ENCODE data around the gene KIR2DL4.
"Not testable (repeated sequence)": the region's sequence is repeated elsewhere in the genome, so short reads cannot be mapped to it uniquely, and the experiment has no call there.

The KIR2DL4 gene

GRCh38 chr19:54805665-54806515, 2.5 kb downstream of the KIR2DL4 start:
- no peak for DNase-seq

DNA sequence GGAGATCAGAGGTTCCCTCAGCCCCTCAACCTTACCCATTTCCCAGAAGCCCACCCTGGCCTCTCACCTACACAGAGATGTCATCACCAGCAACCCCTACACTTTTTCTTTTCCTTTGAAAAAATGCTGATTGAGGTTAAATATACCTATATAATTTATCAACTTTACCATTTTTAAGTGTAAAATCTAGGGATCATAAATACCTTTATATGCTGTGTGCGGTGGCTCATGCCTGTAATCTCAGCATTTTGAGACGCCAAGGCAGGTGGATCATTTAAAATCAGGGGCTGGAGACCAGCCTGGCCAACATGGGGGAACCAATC, 3.1 kb downstream of the KIR2DL4 start:
- no peak for DNase-seq

DNA sequence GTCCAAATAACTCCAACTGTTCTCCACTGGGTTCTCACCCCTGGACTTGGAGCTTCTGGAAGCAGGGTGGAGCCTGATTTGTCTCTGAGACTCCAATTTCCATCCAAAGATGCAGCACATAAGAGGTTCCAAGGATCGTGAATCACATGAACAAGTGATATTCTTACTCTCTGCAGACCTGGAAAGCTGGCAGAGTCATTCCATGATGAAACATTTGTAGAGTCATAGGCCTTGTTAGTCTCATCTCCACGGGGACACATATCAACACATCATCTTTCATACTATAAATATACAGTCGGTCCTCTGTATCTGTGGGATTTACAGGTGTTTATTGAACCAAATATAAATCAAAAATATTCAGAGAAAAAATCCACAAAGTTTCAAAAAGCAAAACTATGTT, 11.2 kb downstream of the KIR2DL4 start:
- not testable (repeated sequence) for DNase-seq

DNA sequence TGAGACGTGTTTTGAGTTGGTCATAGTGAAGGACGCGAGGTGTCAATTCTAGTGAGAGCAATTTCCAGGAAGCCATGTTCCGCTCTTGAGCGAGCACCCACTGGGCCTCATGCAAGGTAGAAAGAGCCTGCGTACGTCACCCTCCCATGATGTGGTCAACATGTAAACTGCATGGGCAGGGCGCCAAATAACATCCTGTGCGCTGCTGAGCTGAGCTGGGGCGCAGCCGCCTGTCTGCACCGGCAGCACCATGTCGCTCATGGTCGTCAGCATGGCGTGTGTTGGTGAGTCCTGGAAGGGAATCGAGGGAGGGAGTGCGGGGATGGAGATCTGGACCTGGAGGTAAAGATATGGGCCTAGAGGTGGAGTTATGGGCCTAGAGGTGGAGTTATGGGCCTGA, 12.8 kb downstream of the KIR2DL4 start, which contains the start of gene KIR3DL1:
KIR3DL1 (plus strand) TSS at position 218 of the 400 bp plus-strand sequence.
- DNase-seq = not testable (repeated sequence)

GRCh38 chr19:54817670-54818536, 14.5 kb downstream of the KIR2DL4 start:
- DNase-seq = no peak

DNA sequence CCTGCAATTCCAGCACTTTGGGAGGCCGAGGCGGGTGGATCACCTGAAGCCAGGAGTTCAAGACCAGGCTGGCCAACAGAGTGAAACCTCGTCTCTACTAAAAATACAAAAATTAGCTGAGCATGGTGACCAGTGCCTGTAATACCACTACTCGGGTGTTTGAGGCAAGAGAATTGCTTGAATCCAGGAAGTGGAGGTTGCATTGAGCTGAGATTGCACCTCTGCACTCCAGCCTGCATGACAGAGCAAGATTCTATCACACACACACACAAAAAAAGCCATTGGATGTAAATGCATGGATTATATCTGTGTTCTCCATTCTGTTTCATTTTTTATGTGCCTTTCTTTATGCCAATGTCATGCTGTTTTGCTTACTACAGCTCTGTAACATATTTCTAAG, 21.0 kb downstream of the KIR2DL4 start:
- DNase-seq = not testable (repeated sequence)

GRCh38 chr19:54825326-54825725, 21.9 kb downstream of the KIR2DL4 start:
- DNase-seq = not testable (repeated sequence)

GRCh38 chr19:54828064-54828463, 24.7 kb downstream of the KIR2DL4 start:
- not testable (repeated sequence) for DNase-seq

DNA sequence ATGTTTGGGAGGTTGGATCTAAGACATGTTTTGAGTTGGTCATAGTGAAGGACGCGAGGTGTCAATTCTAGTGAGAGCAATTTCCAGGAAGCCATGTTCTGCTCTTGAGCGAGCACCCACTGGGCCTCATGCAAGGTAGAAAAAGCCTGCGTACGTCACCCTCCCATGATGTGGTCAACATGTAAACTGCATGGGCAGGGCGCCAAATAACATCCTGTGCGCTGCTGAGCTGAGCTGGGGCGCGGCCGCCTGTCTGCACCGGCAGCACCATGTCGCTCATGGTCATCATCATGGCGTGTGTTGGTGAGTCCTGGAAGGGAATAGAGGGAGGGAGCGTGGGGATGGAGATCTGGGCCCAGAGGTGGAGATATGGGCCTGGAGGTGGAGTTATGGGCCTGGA, 29.1 kb downstream of the KIR2DL4 start, which contains the start of gene KIR2DS4:
KIR2DS4 (plus strand) TSS at position 181 of the 400 bp plus-strand sequence.
- DNase-seq = not testable (repeated sequence)

- not testable (repeated sequence) for DNase-seq
Observed at GRCh38 chr19:54835126-54835525, 31.7 kb downstream of the KIR2DL4 start.

- not testable (repeated sequence) for DNase-seq
Observed at GRCh38 chr19:54837522-54837921, 34.1 kb downstream of the KIR2DL4 start.

GRCh38 chr19:54843171-54843570, 39.8 kb downstream of the KIR2DL4 start:
- not testable (repeated sequence) for DNase-seq

- not testable (repeated sequence) for DNase-seq
Observed at GRCh38 chr19:54850061-54850640, 46.7 kb downstream of the KIR2DL4 start, which contains the start of gene KIR3DL2. TSS of gene KIR3DL2 (plus strand) at chr19:54850443. CDS start at chr19:54850476, 33 bp downstream.

DNA sequence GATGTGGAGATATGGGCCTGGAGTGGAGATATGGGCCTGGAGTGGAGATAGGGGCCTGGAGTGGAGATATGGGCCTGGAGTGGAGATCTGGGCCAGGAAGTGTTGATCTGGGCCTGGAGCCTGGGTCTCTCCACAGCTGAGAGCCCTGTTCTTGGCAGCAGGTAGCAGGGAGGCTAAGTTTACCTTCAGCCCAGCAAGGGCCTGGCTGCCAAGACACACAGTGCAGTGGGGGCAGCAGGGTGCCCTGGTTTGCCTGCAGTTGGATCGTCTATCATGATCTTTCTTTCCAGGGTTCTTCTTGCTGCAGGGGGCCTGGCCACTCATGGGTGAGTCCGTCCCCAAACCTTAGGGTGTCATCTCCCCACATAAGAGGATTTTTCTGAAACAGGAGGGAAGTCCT, 47.5 kb downstream of the KIR2DL4 start:
- DNase-seq = no peak

GRCh38 chr19:54851353-54851752, 47.9 kb downstream of the KIR2DL4 start:
- DNase-seq = no peak

DNA sequence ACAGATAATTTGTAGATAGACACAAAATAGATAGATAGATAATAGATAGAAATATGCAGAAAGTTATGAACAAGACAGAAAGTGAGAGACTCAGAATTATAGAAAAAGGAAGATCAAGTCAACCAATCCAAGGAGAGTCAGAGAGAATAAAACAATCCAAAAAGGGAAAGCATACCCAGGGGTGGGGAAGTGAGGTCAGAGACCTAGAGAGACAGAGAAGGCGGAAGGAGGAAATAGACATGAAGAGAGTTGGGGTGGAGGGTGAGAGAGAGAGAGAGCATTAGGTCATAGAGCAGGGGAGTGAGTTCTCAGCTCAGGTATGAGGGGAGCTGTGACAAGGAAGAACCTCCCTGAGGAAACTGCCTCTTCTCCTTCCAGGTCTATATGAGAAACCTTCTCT, 51.8 kb downstream of the KIR2DL4 start:
- DNase-seq = not testable (repeated sequence)

- not testable (repeated sequence) for DNase-seq
Observed at GRCh38 chr19:54858476-54858875, 55.1 kb downstream of the KIR2DL4 start.

DNA sequence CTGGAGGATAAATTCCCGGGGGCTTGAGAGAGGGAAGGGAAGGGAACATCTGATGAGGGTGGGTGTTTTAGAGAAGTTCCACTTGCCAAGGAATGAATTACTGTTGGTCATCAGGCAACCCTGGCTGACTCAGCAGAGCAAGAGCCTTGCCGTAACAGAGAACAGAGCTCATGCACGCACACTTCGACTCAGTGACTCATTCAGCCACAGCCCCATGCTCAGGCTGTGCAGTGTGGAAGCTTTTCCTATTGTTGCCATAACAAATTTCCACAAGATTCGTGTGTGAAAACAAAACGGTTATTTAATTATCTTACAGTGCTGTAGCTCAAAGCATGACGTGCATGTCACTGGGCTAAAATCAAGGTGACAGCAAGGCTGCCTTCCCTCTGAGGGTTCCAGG, 56.0 kb downstream of the KIR2DL4 start:
- DNase-seq = not testable (repeated sequence)

DNA sequence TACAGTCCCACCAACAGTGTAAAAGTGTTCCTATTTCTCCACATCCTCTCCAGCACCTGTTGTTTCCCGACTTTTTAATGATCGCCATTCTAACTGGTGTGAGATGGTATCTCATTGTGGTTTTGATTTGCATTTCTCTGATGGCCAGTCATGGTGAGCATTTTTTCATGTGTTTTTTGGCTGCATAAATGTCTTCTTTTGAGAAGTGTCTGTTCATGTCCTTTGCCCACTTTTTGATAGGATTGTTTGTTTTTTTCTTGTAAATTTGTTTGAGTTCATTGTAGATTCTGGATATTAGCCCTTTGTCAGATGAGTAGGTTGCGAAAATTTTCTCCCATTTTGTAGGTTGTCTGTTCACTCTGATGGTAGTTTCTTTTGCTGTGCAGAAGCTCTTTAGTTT, 60.0 kb downstream of the KIR2DL4 start:
- DNase-seq = not testable (repeated sequence)
